Activated T-helper 9 cell treated with anti-CD3 and anti-CD28 coated beads, Interleukin-2, amount 50 U/mL, for 16 hours (primary cell): ENCODE measurements around the gene ADAMTS16.

Source experiments
- DNase-seq: peaks from one replicate; pipeline ENCODE4 v3.0.0-alpha.2; 2020; ENCODE audit warnings: low read depth

The ADAMTS16 gene

GRCh38 chr5:5188376-5189050, 48.4 kb downstream of the ADAMTS16 start:
- DNase-seq = no peak

DNA sequence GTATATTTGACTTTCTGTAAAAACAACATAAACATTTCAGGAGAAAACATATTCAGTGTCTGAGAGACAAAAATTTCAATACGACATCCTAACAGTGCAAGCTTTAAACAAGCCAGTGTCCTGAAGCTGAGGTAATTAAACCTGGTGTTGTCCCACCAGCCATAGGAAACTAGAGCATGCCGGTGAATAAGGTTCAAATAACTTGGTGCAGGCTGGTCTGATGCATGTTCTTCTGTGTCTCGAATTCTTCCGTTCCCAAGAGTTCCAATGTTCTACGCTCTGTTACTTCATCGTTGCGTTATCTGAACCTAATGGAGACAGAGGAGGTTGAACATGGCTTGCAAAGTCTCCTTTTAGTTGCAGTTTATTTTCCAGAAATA, 48.9 kb downstream of the ADAMTS16 start:
- no peak for DNase-seq

- no peak for DNase-seq
Measured at GRCh38 chr5:5191906-5192305, 51.8 kb downstream of the ADAMTS16 start.

DNA sequence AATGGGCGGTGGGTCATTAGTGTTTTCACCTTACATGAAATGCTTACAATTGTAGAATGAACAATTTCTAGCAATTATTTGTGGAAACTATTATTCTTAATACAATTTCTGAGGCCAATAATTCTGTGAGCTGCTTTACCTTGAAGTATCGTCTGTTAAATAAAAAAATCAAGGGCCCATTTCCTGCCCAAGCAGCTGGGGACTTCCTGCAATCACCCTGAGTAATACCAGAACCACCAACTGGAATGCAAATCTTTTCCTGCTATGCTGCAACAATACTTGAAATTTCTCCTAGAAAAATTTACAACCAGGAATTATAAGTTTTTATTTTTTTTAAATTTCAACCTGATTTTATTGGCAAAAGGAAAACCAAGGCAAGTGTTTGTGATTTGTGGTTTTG, 52.6 kb downstream of the ADAMTS16 start:
- DNase-seq = no peak

DNA sequence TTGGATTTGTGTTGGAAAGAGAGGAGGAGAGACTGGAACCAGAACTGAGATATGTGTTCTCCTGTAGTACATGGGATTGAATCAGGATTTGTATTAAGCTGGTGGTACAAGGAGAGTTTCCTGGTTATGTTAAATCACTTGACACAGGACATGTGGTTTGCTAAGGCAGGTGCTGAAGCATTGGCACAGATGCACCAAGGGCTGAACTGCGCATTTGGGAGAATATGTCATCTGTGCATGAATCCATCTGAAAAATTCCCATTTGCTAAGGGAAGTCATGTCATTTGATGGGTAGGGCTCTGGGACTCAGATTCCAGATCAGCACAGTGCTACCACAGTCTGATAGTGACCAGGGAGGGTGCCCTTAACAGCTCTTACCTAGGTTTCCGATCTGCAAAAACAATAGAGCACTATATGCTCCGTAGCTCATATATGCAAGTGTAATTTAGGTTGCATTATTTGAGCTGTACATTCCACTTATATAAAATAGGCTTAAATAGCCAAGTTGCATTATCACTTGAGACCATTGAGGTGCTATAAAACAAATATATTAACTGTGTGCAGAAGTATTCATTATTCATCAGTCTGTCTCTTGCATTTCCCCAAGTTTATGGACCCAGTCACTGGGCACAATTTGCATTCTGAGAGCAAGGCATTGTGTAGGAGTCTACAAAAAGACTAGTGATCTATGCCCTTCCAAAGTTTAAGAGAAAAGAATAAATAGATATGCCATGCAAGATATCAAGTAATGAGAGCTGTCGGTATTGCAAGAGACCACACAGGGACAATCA, 55.2 kb downstream of the ADAMTS16 start:
- no peak for DNase-seq

DNA sequence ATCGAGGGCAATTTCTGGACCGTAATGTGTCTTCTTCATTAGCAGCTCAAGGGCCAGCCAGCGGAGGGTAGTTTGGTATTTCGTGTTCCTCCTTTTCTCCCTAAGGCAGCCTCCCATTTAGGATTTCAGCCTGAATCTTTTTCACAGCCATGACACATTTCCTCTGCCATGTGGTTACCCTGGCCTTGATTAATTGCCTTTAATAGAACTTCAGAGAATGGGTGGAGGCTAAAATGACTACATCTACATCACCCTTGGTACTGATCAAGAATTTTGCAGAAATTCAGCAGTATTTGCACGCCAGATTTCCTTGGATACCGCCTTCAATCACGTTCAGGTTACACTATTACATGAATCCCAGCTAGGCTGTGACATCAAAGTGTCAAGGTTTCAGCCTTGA, 58.0 kb downstream of the ADAMTS16 start:
- DNase-seq = no peak

- no peak for DNase-seq
Measured at GRCh38 chr5:5198815-5199214, 58.7 kb downstream of the ADAMTS16 start.

DNA sequence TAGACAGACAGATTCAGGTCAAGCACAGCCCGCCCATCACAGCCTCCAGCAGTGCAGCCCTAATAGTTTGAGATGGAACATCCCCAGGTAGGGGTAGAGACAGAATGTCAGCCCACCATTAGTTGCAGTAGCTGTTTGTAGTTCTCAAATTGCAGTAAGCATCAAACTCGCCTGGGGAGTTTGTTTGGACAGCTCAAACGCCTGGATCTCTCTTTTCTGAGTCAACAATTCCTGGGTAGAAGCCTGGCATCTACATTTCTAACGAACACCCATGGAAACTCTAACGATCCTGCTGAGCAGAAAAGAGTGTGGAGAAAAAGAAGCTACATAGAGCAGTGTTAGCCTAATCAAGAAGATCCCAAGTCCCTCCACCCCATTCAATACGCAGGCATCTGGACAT, 59.4 kb downstream of the ADAMTS16 start:
- DNase-seq = no peak

DNA sequence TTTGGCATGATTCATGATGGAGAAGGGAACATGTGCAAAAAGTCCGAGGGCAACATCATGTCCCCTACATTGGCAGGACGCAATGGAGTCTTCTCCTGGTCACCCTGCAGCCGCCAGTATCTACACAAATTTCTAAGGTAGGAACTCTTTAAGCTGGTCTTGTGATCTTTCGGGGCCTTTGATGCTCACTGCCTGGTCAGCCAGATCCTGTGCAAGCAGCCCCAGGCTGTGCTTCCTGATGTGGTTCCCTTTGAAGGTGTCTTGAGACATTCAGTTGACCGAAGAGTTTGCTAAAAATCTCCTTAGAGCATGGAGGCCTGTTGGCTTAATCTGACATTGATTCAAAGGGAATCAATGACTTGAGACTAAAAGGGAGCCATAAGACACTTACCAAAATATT, 60.0 kb downstream of the ADAMTS16 start:
- DNase-seq = no peak

GRCh38 chr5:5202321-5202720, 62.2 kb downstream of the ADAMTS16 start:
- DNase-seq = no peak

GRCh38 chr5:5203451-5203850, 63.3 kb downstream of the ADAMTS16 start:
- no peak for DNase-seq

DNA sequence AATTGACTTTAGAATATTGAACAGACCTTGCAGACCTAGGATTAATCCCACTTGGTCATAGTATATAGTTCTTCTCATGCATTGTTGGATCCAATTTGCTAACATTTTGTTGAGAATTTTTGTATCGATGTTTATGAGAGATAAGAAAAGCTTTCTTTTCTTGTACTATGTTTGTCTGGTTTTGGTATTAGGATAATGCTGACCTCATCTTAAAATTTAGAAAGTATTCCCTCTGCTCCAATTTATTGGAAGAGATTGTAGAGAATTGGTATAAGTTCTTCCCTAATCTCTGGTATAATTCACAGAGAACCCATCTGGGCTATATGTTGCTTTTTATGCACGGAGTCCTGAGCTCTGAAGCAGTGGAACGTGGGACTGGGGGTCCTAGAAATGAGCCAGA, 67.7 kb downstream of the ADAMTS16 start:
- DNase-seq = no peak

GRCh38 chr5:5209089-5209488, 69.0 kb downstream of the ADAMTS16 start:
- no peak for DNase-seq

- no peak for DNase-seq
Measured at GRCh38 chr5:5209510-5210286, 69.6 kb downstream of the ADAMTS16 start.

DNA sequence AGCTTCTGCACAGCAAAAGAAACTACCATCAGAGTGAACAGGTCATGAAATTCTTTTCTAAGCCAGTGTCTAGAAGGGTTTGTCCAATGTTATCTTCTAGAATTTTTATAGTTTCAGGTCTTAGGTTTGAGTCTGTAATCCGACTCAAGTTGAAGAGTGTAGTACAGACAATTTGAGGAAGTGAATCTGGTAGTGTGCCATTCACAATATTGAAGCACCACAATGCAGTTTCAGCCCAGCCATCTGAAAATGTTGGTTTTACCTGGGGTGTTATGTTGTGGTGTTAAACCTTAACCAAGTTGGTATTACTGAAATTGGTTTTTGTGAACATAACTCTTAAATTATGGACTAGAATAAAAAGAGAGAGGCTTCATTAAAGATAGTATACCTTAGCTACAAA, 77.2 kb downstream of the ADAMTS16 start:
- no peak for DNase-seq

DNA sequence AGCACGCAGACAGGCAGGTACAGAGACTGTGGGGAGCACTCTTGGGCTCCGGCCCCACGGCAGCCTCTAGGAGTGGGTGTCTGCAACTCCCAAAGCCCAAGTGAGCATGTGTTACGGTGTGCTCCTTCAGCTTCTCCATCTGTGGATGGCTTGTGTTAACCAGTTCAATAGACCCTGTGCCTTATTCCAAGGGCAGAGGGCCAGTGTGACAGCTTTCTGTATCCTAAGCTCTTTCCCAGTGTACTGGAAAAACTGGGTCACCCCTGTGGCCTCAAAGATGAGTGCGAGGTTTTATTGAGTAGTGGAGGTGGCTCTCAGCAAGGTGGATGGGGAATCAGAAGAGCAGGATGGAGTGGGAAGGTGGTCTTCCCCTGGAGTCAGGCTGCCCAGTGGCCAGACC, 78.3 kb downstream of the ADAMTS16 start:
- no peak for DNase-seq

DNA sequence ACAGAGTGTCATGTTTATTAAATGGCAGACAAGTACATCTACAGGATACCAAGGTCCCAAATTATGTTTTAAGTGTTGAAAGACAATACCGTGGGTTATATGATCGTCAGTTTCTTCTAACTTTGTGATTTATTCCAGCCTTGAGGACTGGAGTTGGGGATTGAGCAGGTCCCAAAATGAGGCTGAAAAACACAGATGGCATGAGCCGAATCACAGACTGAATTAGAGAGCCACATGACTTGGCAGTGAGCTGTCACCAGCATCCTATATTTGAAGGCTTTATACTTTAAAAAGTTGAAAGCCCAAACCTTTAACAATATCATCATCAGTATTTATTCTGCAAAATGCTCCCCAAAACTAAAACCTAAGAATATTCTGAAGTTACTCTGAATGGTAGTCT, 79.4 kb downstream of the ADAMTS16 start:
- no peak for DNase-seq

DNA sequence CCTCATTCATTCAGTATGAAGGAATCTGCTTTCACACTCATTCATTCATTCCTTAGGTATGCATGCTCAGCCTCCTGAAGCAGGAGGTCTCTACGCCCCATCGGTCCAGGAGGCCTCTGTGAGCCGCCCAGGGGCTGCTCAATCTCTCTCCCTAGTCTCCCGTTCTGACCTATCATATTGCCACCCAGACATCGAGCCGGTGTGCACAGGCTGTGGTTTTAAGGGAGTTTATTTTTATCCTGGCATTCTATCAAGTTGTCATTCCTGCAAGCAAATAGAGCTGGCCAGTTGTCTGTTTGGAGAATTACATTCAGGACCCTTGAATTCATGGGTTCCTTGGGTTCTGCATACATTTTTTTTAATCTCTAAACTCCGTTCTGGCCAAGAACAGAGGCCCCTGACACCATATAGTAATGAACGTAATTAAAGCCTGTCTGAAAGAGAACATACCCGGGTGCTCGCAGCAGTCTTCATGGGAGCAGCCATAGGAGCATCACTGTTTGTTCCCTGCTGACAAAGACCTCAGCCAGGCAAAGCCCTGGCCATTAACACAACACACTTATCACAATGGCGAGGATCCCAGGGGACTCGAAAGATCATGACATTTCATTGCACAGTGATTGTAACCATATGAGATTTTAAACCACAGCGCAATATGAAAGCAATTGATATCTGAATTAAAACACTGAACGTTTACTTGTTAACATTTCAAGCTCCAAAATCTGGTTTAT, 80.9 kb downstream of the ADAMTS16 start:
- no peak for DNase-seq

DNA sequence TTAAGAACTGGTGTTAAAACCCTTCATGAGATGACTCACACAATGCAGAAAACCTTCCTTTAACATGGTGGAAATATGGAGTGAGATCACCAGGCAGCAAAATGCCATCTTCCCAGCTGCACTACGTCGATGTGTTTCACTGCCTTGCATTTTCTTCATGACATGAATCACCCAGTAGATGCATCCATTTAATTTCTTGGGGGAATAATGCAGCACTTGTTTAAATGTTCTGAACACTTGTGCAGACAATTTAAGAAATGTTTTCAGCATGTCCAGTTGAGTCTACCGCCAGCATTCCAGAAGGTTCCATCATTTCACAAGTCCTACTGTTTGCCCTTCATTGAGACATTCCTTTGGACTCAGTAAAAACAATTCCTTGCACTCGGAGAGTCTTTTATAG, 81.6 kb downstream of the ADAMTS16 start:
- DNase-seq = no peak

- DNase-seq = no peak
Measured at GRCh38 chr5:5231576-5231975, 91.4 kb downstream of the ADAMTS16 start.

DNA sequence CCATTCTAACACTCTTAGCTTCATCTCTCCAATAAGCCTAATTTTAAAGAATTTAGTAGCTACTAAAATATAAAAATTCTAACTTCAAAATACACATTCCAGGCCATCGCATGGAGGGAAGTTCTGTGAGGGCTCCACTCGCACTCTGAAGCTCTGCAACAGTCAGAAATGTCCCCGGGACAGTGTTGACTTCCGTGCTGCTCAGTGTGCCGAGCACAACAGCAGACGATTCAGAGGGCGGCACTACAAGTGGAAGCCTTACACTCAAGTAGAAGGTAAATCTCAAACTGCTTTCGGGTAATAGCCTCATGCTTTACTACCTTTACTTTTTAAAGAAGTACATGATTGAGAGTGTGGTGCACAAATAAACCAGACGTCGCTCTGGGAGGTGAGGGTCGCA, 94.8 kb downstream of the ADAMTS16 start:
- DNase-seq = no peak

DNA sequence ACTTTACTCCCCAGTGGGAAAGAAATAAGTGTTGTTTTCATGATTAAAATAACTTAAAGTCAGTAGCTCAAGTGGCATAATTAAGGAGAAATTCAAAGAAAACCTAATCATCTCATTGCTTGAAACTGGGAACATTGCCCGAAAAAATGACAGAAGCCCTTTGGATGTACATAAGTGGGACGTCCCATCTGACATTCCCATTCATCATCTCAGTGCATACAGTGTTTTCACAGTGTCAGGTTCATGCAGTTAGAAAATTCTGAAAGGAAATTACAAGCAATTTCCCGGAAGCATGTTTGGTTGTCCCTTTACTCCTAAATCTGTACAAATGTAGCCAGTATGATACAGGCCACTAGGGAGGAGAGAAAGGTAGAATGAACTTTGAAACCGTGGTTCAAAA, 95.6 kb downstream of the ADAMTS16 start:
- no peak for DNase-seq
